Activated CD8-positive, alpha-beta memory T cell treated with anti-CD3 and anti-CD28 coated beads for 4 hours (primary cell): ENCODE data around the gene AMFR.

Experiments
- DNase-seq, 2 donors: peaks; one replicate each; pipeline ENCODE4 v3.0.0-alpha.2; 2020; ENCODE audit warnings: low read depth in 2 of 2

The AMFR gene

GRCh38 chr16:56347166-56347565, 78.2 kb downstream of the AMFR start:
- DNase-seq: no peak

GRCh38 chr16:56346131-56346890, 79.0 kb downstream of the AMFR start:
- no peak for DNase-seq

- DNase-seq: no peak
Measured at GRCh38 chr16:56345406-56346050, 79.8 kb downstream of the AMFR start.

- DNase-seq: no peak
Measured at GRCh38 chr16:56344518-56345405, 80.6 kb downstream of the AMFR start.

- no peak for DNase-seq
Measured at GRCh38 chr16:56343661-56344517, 81.5 kb downstream of the AMFR start.

GRCh38 chr16:56341656-56342399, 83.5 kb downstream of the AMFR start:
- DNase-seq: no peak

GRCh38 chr16:56340864-56341365, 84.4 kb downstream of the AMFR start:
- no peak for DNase-seq

GRCh38 chr16:56340416-56340815, 84.9 kb downstream of the AMFR start:
- DNase-seq: no peak

- no peak for DNase-seq
Measured at GRCh38 chr16:56339431-56340195, 85.7 kb downstream of the AMFR start.

- no peak for DNase-seq
Measured at GRCh38 chr16:56338566-56339318, 86.6 kb downstream of the AMFR start.

- no peak for DNase-seq
Measured at GRCh38 chr16:56337858-56338325, 87.5 kb downstream of the AMFR start.

- DNase-seq: no peak
Measured at GRCh38 chr16:56337131-56337857, 88.1 kb downstream of the AMFR start.

GRCh38 chr16:56336711-56337110, 88.6 kb downstream of the AMFR start:
- DNase-seq: no peak

- no peak for DNase-seq
Measured at GRCh38 chr16:56336071-56336688, 89.2 kb downstream of the AMFR start.

- no peak for DNase-seq
Measured at GRCh38 chr16:56334761-56335160, 90.6 kb downstream of the AMFR start.

GRCh38 chr16:56332464-56333079, 92.8 kb downstream of the AMFR start:
- DNase-seq: no peak

- no peak for DNase-seq
Measured at GRCh38 chr16:56331915-56332314, 93.4 kb downstream of the AMFR start.
